Activated CD8-positive, alpha-beta memory T cell treated with anti-CD3 and anti-CD28 coated beads, Interleukin-2, amount 50 U/mL, for 48 hours (primary cell): ENCODE data around the gene ZNF813.
"Not testable (repeated sequence)": the region's sequence is repeated elsewhere in the genome, so short reads cannot be mapped to it uniquely, and the experiment has no call there.

Experiments used
- DNase-seq: peaks from one replicate; pipeline ENCODE4 v3.0.0-alpha.2; 2020

ZNF813 gene

GRCh38 chr19:53467485-53468262, at the start of gene ZNF813:
ZNF813 (plus strand) TSS chr19:53467733; CDS start chr19:53483823, 16,090 bp downstream.
- DNase-seq, result peak; percentile 97

- DNase-seq, result not testable (repeated sequence)
Observed at GRCh38 chr19:53420520-53421315, 46.8 kb upstream of the ZNF813 start.

- DNase-seq, result no peak
Observed at GRCh38 chr19:53422551-53422950, 45.0 kb upstream of the ZNF813 start.

- DNase-seq, result not testable (repeated sequence)
Observed at GRCh38 chr19:53423074-53423473, 44.5 kb upstream of the ZNF813 start.

- DNase-seq, result not testable (repeated sequence)
Observed at GRCh38 chr19:53423680-53424079, 43.9 kb upstream of the ZNF813 start.

- DNase-seq, result peak; percentile 77
Observed at GRCh38 chr19:53424968-53425597, 42.5 kb upstream of the ZNF813 start.

- DNase-seq, result peak; percentile 98
Observed at GRCh38 chr19:53431399-53432087, 36.0 kb upstream of the ZNF813 start, which contains the start of gene ZNF761. ZNF761 (plus strand) TSS chr19:53431984; CDS start chr19:53447269, 15,285 bp downstream.

- DNase-seq, result peak; percentile 66
Observed at GRCh38 chr19:53432088-53432661, 35.4 kb upstream of the ZNF813 start.

- not testable (repeated sequence) for DNase-seq
Observed at GRCh38 chr19:53443809-53444208, 23.7 kb upstream of the ZNF813 start.

- DNase-seq, result not testable (repeated sequence)
Observed at GRCh38 chr19:53447196-53447595, 20.3 kb upstream of the ZNF813 start.

GRCh38 chr19:53455828-53456227, 11.7 kb upstream of the ZNF813 start:
- DNase-seq, result no peak

- not testable (repeated sequence) for DNase-seq
Observed at GRCh38 chr19:53460131-53460721, 7.3 kb upstream of the ZNF813 start.

- DNase-seq, result no peak
Observed at GRCh38 chr19:53461866-53462265, 5.7 kb upstream of the ZNF813 start.

GRCh38 chr19:53462861-53463260, 4.7 kb upstream of the ZNF813 start:
- no peak for DNase-seq

- DNase-seq, result no peak
Observed at GRCh38 chr19:53463263-53463662, 4.3 kb upstream of the ZNF813 start.

- DNase-seq, result no peak
Observed at GRCh38 chr19:53466726-53467484, 628 bp upstream of the ZNF813 start.

GRCh38 chr19:53468628-53469027, 1.1 kb downstream of the ZNF813 start:
- DNase-seq, result not testable (repeated sequence)

- no peak for DNase-seq
Observed at GRCh38 chr19:53471916-53472315, 4.4 kb downstream of the ZNF813 start.

GRCh38 chr19:53474832-53475231, 7.3 kb downstream of the ZNF813 start:
- DNase-seq, result not testable (repeated sequence)

- not testable (repeated sequence) for DNase-seq
Observed at GRCh38 chr19:53475470-53475869, 7.9 kb downstream of the ZNF813 start.

GRCh38 chr19:53483751-53484150, 16.2 kb downstream of the ZNF813 start:
- DNase-seq, result not testable (repeated sequence)
